Measurements from ENCODE around the gene DSCAM. TPM values are rescaled to one million over a fixed set of nuclear protein-coding genes. Genes with fewer than 3 reads are reported as not detected.
"Not testable (repeated sequence)": the region's sequence is repeated elsewhere in the genome, so short reads cannot be mapped to it uniquely, and the experiment has no call there.

The DSCAM gene
- polyA plus RNA-seq, 1 experiment: not detected

DNA sequence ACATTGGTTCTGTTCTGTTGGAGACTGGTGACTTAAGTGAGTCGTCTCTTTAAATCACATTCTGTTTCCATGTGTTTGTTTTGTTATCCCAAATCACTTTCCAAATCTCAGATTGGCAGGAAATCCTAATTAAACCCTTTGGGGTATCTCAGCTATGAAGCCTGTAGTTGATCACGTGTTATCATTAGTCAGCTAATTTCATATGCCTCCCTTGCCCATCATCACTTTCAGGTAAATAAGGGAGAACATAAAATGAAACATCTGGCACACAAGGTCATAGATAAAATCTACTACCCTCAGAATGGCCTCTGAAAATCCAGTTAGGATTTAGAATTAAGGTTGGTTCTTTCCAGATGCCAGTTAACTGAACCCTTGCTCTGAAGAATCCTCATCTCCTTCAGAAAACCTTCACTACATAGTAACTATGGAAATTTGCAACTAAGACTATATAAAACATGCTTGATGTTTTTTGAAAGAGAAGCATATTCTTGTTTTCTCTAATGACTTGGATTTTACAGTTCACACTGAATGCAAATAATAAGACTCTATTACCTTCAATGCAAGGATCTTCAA lies 401.5 kb downstream of the DSCAM start:
- ChIA-PET POLR2A (no interaction called here), CTCF (no interaction called here)
- H3K27ac ChIP-seq (ENCODE audit: low read depth, low read length): no peak overlapping the region
- TF ChIP-seq, protein P1, sequence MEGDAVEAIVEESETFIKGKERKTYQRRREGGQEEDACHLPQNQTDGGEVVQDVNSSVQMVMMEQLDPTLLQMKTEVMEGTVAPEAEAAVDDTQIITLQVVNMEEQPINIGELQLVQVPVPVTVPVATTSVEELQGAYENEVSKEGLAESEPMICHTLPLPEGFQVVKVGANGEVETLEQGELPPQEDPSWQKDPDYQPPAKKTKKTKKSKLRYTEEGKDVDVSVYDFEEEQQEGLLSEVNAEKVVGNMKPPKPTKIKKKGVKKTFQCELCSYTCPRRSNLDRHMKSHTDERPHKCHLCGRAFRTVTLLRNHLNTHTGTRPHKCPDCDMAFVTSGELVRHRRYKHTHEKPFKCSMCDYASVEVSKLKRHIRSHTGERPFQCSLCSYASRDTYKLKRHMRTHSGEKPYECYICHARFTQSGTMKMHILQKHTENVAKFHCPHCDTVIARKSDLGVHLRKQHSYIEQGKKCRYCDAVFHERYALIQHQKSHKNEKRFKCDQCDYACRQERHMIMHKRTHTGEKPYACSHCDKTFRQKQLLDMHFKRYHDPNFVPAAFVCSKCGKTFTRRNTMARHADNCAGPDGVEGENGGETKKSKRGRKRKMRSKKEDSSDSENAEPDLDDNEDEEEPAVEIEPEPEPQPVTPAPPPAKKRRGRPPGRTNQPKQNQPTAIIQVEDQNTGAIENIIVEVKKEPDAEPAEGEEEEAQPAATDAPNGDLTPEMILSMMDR (IDR thresholded peaks at IDR 0.05; ENCODE audit: low read depth, low read length): no peak
- H3K4me3 ChIP-seq (ENCODE audit: low read depth, low read length): no peak overlapping the region
- no peaks in the 10 kb centered on the region for H3K27me3 ChIP-seq (ENCODE audit: control insufficient read depth, insufficient read depth, low read length)
- peaks cover 21% of the 10 kb centered on the region for H3K9me3 ChIP-seq (ENCODE audit: control insufficient read depth, insufficient read depth, low read length)
- no peak for DNase-seq (ENCODE audit: low read depth, low spot score)

DNA sequence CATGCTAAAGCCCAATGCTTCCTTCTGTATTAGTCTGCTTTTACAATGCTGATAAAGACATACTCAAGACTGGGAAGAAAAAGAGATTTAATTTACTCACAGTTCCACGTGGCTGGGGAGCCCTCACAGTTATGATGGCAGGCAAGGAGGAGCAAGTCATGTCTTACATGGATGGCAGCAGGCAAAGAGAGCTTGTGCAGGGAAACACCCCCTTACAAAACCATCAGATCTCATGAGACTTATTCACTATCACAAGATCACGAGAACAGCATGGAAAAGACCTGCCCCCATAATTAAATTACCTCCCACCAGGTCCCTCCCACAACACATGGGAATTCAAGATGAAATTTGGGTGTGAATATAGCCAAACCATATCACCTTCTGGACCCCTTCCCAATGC lies 407.4 kb downstream of the DSCAM start:
- POLR2A ChIA-PET; H3K27me3 ChIP-seq (ENCODE audit: control insufficient read depth, insufficient read depth, low read length); H3K27ac ChIP-seq (ENCODE audit: low read depth, low read length); H3K4me3 ChIP-seq (ENCODE audit: low read depth, low read length); CTCF ChIA-PET; DNase-seq (ENCODE audit: low read depth, low spot score): not testable (repeated sequence)
- peaks cover 24% of the 10 kb centered on the region for H3K9me3 ChIP-seq (ENCODE audit: control insufficient read depth, insufficient read depth, low read length)

DNA sequence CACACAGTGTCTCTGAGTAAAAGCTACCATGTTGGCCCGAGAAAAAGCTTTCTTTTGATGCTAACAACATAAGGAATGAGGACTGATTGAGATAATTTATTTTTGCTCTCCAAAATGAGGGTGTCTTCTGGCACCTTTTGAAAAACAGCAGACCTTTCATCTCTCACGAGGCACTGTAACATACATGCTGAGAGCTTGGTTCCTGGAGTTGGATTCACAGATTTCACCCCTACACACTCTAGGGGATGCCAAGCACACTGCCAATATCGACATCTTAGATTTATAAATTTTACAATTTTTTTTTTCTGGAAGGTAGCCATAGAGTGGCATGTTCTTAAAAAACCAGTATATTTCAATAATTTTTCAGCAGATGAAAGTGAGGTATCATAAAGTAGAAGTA lies 408.3 kb downstream of the DSCAM start:
- ChIA-PET POLR2A (no interaction called here), CTCF (no interaction called here)
- Histone ChIP-seq H3K27ac (ENCODE audit: low read depth, low read length) (no peak overlapping the region), H3K27me3 (ENCODE audit: control insufficient read depth, insufficient read depth, low read length) (no peaks in the 10 kb centered on the region), H3K4me3 (ENCODE audit: low read depth, low read length) (no peak overlapping the region), H3K9me3 (ENCODE audit: control insufficient read depth, insufficient read depth, low read length) (peaks cover 28% of the 10 kb centered on the region)
- TF ChIP-seq, protein P1 (IDR thresholded peaks at IDR 0.05; ENCODE audit: low read depth, low read length): no peak
- no peak for DNase-seq (ENCODE audit: low read depth, low spot score)

DNA sequence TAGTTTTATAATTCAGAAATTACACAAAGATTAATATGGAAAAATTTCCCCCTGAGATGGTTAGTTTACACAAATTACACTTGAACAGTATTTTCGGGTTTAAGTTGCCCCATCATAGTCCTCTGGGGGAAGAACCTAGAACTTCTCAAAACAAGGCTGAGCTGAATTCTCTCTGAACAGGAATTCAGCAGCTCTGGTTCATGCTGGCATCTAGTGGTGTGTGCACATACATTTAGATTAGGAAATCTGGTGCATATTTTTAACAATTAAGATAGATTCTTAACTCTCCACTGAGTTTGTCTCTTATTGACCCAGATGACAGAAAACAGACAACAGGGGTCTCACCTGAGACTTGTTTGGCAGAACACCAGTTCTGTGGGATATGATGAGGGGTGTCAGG lies 410.7 kb downstream of the DSCAM start:
- TF ChIP-seq, protein P1 (IDR thresholded peaks at IDR 0.05; ENCODE audit: low read depth, low read length): no peak
- no peaks in the 10 kb centered on the region for H3K27me3 ChIP-seq (ENCODE audit: control insufficient read depth, insufficient read depth, low read length)
- no peak overlapping the region for H3K4me3 ChIP-seq (ENCODE audit: low read depth, low read length)
- no peak for DNase-seq (ENCODE audit: low read depth, low spot score)
- H3K9me3 ChIP-seq (ENCODE audit: control insufficient read depth, insufficient read depth, low read length): peaks cover 38% of the 10 kb centered on the region
- H3K27ac ChIP-seq (ENCODE audit: low read depth, low read length): no peak overlapping the region
- ChIA-PET CTCF (no interaction called here), POLR2A (no interaction called here)

DNA sequence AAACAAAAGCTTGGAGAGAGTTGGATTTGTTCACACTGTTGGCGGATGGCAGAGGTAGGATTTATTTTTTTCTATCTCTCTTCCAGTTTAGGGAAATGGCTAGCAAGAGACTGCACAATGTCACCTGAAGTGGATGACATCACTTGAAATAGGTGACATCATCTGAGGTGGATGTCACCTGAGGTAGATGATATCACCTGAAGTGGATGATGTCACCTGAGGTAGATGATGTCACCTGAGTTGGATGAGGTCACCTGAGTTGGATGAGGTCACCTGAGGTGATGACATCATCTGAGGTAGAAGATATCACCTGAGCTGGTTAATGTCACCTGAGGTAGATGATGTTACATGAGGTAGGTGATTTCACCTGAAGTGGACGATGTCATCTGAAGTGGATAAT lies 413.4 kb downstream of the DSCAM start:
- POLR2A ChIA-PET: no interaction called here

More for the DNA sequence above, 413.4 kb downstream of the DSCAM start:
- no peaks in the 10 kb centered on the region for H3K27me3 ChIP-seq (ENCODE audit: control insufficient read depth, insufficient read depth, low read length)
- TF ChIP-seq, protein P1 (IDR thresholded peaks at IDR 0.05; ENCODE audit: low read depth, low read length): no peak
- peaks cover 39% of the 10 kb centered on the region for H3K9me3 ChIP-seq (ENCODE audit: control insufficient read depth, insufficient read depth, low read length)
- DNase-seq (ENCODE audit: low read depth, low spot score): no peak
- H3K27ac ChIP-seq (ENCODE audit: low read depth, low read length): no peak overlapping the region
- CTCF ChIA-PET: no interaction called here
- H3K4me3 ChIP-seq (ENCODE audit: low read depth, low read length): no peak overlapping the region
